SIG-M5 treated with dmso at 0.1 percent for 504 hours (cell line): ENCODE measurements around the gene TOP1.

Source experiments
- DNase-seq: peaks from one replicate; lab custom pipeline; 2025; ENCODE audit not compliant: unreplicated experiment; lab: John Stamatoyannopoulos, UW

TOP1 gene

DNA sequence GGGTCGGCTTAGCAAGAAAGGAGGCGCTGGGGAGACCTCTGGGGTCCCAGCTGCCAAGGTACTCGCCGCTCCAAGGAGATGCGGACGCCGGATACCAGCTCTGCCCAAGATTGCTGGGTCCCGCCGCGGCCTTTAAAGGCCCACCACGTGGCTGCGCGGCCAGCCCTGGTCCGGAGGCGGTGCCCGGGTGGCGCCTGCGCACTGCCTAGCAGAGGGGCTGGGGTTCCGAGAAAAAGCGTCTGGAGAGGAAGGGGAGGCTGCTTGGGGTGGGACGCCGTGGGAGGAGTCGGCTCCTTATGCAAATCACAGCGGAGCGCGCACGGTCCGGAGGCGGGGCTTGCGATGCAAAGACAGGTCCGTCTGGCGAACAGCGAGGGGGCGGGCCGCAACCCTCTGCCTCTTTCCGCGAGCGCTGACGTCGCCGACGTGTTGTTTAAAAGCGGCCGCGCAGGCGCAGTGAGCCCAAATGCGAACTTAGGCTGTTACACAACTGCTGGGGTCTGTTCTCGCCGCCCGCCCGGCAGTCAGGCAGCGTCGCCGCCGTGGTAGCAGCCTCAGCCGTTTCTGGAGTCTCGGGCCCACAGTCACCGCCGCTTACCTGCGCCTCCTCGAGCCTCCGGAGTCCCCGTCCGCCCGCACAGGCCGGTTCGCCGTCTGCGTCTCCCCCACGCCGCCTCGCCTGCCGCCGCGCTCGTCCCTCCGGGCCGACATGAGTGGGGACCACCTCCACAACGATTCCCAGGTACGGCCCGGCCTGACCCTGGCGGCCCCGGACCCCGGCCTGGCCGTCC, at the start of gene TOP1:
TSS of gene TOP1 (plus strand) at position 464 of the 791 bp plus-strand sequence. CDS start at position 710, 246 bp downstream.
- DNase-seq = peak; percentile 100

DNA sequence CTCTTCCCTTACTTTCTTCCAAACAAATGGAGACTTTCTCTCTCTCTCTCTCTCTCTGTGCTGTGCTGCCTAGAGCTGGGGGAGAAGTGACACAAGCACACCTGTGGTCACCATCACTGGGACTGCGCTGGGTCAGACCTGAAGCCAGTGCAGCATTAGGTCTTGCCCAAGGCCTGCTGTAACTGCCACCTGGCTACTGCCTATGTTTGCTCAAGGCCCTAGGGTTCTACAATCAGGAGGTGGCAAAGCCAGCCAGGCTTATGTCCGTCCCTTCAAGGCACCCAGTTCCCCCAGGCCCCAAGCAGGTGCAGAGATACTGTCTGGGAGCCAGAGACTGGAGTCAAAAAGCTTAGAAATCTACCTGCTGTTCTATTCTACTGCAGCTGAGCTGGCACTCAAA, 49.4 kb upstream of the TOP1 start:
- DNase-seq = no peak

DNA sequence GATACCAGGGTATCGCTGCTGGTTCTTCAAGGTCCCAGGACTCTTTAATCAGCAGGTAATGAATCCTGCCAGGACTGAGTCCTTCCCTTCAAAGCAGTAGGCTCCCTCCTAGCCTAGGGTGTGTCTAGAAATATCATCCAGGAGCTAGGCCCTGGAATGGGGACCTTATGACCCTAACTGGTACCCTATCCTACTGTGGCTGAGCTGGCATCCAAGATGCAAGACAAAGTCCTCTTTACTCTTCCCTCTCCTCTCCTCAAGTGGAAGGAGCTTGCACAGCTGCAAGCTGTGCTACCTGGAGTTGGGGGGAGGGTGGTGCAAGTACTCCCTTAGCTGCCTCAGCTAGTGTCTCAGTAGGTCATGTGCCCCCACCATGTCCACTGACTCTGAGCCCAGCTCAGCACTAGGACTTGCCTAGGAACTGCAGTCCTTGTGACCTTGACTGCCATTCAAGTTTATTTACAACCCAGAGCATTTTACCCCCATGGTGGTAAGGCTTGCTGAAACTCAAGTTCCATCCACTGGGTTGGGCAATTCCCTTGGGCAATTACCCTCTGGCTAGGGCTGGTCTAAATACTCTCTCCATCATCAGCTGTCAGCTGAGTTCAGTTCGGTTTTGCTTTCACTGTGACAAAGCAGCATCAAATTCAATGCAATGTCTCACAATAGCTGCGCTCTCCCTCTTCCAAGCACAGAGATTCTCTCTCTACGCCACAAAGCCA, 48.4 kb upstream of the TOP1 start:
- DNase-seq = no peak

DNA sequence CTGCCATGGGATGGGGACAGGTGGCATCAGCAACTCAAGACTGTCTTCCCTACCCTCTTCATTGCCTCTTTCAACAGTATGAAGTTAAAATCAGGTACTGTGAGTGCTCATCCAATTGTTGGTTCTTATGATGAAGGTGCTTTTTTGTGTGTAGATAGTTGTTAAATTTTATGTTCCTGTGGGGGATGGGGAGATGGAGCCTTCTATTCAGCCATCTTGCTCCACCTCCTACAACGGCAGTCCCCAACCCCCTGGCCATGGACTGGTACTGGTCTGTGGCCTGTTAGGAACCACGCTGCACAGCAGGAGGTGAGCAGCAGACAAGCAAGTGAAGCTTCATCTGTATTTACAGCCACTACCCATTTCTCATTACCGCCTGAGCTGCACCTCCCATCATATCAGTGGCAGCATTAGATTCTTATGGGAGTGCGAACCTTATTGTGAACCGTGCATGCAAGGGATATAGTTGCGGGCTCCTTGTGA, 47.8 kb upstream of the TOP1 start:
- DNase-seq = no peak

DNA sequence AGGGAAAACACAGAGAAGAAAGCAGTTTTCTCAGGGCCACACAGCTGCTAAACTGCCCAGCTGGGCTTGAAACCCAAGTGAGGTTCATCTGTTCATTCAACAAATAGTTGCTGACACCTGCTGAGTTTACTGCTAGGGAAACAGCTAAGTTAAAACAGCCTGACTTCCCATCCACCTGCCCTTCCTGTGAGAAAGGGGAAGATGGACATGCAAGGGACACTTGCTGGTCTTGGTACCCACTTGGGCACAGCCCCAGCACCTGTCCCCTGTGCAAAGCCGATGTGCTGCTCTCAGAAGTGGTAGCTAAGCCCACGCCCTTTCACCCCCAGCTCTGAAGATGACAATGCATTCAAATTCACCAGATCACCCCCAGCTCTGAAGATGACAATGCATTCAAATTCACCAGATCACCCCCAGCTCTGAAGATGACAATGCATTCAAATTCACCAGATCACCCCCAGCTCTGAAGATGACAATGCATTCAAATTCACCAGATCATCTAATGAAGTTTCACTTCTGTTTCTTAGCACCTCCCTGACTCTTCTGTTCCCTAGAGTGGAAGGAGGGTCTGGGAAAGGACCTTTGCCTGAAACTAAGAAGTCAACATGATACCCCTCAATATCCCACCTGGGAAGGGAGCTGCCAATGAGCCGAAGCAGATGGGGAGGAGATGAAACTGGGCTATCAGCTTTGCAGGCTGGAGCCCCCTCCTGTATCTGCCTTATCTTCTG, 46.0 kb upstream of the TOP1 start:
- DNase-seq = peak; percentile 45

DNA sequence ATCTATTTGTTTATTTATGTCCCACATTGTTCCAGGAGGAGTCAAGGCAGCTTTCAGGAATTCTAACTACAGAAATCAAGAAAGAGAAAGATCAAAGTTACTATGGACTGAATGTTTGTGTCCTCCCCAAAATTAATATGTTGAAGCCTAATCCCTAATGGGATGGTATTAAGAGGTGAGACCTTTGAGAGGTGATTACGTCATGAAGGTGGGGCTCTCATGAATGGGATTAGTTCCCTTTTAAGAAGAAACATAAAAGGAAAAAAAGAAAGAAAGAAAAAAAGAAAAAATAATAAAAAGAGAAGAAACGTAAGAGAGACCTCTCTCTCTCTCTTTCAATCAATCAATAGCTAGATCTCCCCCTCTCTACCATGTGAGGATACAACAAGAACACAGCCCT, 44.7 kb upstream of the TOP1 start:
- DNase-seq = no peak

DNA sequence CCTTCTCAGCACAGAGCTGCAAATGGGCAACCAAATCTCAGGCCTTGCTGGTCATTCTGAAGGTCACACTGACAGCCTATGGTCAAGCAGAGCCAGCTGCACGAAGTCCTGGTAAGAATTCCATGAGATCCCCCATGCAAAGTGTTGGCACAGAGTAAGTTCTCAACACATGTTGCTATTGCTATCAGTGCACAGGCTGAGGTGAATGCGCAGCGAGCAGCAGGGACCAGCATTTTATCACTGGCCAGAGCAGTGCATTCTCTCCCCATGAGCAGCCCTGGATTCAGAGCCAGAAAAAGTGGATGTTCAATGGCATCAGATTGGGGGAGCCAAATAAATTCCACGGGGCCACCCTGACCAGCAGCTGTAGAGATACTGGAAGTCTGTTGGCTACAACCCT, 44.1 kb upstream of the TOP1 start:
- DNase-seq = no peak

DNA sequence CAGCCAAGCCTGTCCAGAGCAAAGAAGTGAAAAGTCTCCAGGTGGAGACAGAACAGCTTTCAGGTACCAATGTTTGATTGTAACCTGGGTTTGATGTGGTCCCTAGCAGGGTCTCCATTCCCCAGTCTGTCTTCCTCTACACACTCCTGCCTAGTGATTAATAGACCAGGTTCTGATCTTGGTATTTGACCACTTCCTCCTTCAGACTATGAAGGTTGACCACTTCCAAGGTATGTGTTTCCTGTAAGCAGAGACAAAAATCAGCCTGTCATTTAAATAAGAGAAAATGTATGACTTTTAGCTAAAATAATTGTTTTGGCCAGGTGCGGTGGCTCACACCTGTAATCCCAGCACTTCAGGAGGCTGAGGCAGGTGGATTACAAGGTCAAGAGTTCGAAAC, 41.8 kb upstream of the TOP1 start:
- DNase-seq = no peak

DNA sequence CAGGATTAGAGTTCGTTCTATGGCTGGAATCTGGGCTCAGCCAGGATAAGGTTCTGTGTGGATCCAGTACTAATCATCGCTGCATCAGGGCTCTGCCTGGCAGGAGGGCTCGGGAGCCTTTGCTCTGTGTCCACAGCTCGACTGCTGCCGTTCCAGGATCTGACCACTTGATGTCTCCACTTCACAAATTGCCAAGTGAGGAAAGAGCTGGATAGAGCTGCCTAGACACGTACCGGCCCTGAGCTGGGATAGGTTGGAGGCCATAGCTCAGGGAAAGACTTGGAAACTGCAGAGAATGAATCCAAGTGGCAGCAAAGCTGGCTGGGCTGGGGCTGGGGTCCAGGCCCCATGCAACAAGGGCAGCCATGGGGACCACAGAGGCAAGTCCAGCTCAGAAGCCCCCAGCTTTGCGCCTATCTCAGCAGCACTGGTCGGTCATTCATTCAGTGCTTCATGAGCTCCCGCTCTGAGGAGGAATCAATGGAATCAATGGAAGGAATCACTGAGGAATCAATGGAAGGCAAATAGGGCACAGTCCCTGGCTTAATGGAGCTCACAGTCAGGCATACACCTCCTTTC, 38.0 kb upstream of the TOP1 start:
- DNase-seq = peak; percentile 96

DNA sequence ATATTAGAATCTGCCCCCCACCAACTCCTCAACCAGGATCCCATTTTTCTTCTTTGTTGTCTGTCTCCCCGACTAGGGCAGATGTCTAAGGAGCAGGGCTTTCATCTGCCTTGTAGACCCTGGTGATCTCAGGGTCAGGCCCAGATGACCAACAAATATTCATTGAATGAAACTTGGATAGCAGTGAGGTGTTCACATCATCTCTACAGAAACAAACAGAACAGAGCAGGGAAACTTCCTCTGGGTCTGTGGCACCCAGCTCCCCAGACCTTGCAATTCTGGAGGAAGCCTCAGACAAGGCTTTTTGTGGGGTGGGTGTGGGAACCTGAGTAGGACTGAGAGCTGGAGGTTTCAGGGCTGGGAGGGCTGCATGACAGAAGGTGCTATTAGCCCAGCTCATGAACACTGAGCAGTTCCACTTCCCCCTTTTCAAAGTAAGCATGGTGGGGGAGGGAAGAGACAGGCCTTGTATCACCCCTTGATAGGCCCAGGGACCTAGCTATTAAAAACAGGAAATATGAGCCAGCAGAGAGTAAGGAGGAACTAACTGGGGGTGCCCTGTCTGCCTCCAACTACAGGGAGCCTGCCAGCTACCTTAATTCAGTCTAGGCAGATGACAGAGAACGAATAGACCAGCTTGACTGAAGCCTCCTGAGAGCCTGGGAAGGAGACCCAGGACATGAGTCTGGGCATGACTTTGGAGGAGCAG, 37.3 kb upstream of the TOP1 start:
- DNase-seq = peak; percentile 99

DNA sequence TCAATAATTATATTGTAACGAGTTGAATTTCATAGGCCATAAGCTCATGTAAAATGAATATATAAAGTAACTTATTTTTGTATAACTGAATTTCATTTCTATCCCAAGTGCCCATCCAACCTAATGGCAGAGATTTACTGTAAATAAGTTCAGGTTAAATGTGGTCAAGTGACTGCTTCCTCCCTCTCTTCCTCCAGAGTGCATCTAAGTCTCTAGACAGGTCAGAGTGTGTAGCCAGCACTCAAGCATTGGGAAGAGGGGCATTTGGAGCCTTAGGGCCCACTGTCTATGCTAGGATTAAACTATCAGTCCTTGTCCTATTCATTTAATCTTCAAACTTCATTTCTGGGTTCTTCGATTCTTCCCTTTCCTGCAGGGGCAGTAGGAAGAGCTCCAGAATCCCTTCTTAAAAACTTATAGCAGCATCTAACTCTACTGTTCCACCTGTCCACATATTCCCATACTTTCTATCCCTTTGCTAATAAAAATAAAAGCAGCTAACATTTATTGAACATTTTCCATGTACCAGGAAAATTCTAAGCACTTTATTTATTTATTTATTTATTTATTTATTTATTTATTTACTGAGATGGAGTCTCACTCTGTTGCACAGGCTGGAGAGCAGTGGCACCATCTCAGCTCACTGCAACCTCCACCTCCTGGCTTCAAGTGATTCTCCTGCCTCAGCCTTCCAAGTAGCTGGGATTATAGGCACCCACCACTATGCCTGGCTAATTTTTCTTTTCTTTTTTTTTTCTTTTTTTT, 36.1 kb upstream of the TOP1 start:
- no peak for DNase-seq

DNA sequence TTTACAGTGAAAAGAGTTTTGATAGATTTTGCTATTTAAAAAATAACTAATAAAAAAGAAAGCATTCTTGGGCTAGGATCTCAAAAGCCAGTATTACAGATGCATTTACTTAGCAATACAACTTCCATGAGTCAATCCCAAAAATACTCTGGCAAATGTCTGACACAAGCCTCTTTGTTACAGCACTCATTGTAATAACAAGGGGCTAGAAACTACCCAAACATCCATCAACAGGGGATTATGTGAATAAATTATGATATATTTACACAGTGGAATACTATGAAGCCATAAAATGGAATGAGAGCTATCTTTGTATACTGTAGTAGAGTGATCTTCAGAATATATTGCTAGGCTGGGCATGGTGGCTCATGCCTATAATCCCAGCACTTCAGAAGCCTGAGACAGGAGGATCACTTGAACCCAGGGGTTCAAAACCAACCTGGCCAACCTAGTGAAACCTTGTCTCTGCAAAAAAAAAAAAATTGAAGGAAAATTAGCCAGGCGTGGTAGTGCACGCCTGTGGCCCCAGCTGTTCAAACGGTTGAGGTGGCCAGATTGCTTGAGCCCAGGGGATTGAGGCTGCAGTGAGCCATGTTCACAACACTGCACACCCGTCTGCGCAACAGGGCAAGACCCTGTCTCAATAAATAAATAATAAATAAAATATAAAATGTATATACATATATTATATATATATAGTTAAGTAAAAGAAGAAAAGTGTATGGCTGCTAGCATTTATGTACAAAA, 34.7 kb upstream of the TOP1 start:
- no peak for DNase-seq

DNA sequence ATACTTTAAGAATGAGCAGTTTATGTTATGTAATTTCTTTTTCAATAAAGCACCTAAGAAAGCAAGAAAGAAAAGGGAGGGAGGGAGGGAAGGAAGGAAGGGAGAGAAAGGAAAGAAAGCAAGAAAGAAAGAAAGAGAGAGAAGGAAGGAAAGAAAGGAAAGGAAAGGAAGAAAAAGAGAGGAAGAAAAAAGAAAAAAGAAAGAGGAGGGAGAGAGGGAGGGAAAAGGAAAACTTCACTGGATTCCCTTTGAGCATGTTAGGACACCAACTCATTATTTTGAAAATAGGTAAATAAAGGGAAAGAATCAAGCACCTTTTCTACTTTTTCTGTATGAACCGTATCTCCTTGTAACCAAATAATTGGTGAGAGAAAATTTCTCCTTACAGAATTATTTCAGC, 32.3 kb upstream of the TOP1 start:
- DNase-seq = no peak

DNA sequence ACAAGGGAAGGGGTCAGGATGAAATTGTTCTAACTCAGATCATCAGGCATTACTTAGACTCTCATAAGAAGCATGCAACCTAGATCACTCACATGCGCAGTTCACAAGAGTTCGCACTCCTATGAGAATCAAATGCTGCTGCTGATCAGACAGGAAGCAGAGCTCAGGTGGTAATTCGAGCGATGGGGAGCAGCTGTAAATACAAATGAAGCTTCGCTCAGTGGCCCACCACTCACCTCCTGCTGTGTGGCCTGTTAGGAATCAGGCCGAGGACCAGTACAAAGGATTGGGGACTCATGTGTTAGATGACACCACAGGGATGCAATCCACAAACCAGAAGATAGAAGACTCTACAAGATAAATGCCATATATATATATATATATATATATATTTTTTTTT, 31.5 kb upstream of the TOP1 start:
- DNase-seq = no peak

DNA sequence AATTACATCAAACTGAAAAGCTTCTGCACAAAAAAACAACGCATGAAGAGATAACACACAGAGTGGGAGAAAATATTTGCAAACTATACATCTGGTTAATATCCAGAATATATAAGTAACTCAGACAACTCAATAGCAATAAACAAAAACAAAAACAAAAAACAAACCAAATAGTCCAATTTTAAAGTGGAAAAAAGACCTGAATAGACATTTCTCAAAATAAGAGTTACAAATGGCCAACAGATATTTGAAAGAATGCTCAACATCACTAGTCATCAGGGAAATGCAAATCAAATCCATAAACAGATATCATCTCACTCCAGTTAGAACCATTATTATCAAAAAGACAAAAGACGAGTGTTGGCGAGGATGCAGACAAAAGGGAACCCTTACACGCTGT, 28.8 kb upstream of the TOP1 start:
- DNase-seq = no peak

DNA sequence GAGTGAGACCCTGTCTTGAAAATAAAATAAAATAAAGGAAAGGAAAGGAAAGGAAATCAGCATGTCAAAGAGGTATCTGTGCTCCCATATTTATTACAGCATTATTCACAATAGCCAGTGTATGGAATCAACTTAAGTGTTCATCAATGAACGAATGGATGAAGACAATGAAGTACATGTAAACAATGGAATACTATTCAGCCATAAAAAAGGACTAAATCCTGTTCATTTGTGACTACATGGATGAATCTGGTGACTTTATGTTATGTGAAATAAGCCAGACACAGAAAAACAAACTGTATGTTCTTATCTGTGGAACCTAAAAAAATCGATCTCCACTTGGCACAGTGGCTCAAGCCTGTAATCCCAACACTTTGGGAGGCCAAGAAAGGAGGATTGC, 28.0 kb upstream of the TOP1 start:
- DNase-seq = no peak

DNA sequence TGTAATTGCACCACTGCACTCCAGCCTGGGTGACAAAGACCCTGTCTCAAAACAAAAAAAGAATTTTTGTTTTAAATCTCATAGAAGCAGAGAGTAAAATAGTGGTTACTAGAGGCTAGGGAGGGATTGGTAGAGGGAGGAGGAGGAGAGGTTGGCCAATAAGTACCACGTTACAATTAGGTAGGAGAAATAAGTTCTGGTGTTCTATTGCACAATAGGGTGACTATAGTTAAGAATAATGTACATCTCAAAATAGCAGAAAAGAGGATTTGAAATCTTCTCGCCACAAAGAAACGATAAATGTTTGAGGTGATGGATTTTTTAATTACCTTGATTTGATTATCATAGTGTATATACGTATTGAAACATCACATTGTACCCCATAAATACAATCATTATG, 27.1 kb upstream of the TOP1 start:
- peak; percentile 94 for DNase-seq

DNA sequence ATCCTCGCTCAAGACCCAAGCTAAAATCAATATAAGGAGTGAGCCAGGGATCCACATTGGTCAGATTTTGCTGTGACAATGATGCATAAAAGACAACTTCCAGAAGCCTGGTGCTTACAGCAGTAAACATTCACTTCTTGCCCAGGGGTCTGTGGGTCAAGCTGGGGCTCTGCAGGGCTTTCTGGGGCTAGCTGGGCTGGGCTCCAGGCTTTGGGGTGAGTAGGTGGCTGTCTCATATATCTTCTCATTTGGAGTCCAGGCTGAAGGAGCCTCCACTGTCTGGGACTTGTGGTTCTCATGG, 25.8 kb upstream of the TOP1 start:
- DNase-seq = no peak

DNA sequence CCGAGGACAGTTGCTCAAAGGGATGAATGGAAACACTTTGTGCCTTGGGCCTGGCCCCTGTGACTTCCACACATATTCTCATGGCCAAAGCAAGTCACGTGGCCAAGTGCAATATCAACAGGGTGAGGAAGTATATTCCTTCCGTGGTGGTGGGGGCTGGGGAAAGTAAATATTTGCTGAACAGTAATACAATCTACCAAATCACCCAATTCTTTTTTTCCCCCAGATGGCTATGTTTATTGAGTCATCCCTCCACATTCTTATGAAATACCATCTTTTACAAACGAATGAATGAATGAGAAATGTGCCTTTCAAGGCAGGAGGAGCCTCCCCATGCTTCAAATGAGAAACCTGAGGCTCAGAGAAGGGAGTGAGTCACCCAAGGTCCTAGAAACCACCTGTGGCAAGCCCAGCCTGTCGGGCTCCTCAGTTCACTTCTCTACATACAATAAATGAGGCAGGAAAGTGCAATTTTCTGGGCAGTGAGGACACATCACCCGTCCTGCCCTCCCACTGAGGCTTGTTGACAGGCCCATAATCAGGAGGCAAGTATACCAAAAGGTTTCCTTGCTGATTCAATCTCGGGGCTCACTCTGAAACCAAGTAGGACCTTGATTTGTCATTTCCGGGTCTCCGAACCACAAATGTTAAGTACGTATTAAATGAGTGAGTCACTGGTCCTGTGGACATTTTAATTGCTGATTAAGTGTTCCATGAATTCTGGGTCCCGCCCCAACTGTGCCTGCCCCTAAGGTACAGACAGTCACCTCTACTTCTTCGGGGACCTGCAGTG, 25.3 kb upstream of the TOP1 start:
- DNase-seq = peak; percentile 97
